ENCODE measurements around the gene MAPK7.

Gene MAPK7

DNA sequence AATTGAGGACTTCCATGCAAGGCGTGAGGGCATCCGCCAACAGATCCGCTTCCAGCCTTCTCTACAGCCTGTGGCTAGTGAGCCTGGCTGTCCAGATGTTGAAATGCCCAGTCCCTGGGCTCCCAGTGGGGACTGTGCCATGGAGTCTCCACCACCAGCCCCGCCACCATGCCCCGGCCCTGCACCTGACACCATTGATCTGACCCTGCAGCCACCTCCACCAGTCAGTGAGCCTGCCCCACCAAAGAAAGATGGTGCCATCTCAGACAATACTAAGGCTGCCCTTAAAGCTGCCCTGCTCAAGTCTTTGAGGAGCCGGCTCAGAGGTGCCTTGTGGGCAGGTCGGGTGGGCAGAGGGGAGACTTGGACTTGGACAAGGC is 3.1 kb downstream of the MAPK7 start:
- no peak for DNase-seq (ENCODE audit: low read depth)

DNA sequence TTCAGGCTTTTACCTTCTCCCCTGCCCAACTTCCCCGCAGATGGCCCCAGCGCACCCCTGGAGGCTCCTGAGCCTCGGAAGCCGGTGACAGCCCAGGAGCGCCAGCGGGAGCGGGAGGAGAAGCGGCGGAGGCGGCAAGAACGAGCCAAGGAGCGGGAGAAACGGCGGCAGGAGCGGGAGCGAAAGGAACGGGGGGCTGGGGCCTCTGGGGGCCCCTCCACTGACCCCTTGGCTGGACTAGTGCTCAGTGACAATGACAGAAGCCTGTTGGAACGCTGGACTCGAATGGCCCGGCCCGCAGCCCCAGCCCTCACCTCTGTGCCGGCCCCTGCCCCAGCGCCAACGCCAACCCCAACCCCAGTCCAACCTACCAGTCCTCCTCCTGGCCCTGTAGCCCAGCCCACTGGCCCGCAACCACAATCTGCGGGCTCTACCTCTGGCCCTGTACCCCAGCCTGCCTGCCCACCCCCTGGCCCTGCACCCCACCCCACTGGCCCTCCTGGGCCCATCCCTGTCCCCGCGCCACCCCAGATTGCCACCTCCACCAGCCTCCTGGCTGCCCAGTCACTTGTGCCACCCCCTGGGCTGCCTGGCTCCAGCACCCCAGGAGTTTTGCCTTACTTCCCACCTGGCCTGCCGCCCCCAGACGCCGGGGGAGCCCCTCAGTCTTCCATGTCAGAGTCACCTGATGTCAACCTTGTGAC is 3.6 kb downstream of the MAPK7 start:
- no peak for DNase-seq (ENCODE audit: low read depth)

DNA sequence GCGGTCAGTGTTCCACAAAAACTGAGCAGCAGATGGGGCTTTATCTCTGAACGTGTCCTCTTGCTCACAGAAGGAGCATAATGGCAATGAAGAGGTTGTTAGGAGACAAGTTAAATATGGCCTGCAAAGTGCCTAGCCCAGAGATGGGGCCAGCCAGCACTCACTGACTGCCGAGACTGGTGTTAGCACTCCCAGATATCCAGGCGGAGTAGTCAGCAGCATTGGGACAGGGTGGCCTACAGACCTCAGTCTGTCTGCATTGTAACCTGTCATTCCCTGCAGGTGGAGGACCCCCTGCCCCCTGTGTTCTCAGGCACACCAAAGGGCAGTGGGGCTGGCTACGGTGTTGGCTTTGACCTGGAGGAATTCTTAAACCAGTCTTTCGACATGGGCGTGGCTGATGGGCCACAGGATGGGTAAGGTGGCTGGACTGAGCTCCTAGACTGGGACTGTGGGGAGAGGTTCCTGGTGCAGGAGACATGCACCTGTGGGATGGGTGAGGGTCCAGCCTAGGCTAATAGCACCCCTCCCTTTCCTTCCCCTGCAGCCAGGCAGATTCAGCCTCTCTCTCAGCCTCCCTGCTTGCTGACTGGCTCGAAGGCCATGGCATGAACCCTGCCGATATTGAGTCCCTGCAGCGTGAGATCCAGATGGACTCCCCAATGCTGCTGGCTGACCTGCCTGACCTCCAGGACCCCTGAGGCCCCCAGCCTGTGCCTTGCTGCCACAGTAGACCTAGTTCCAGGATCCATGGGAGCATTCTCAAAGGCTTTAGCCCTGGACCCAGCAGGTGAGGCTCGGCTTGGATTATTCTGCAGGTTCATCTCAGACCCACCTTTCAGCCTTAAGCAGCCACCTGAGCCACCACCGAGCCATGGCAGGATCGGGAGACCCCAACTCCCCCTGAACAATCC is 4.5 kb downstream of the MAPK7 start:
- DNase-seq (ENCODE audit: low read depth) = no peak

DNA sequence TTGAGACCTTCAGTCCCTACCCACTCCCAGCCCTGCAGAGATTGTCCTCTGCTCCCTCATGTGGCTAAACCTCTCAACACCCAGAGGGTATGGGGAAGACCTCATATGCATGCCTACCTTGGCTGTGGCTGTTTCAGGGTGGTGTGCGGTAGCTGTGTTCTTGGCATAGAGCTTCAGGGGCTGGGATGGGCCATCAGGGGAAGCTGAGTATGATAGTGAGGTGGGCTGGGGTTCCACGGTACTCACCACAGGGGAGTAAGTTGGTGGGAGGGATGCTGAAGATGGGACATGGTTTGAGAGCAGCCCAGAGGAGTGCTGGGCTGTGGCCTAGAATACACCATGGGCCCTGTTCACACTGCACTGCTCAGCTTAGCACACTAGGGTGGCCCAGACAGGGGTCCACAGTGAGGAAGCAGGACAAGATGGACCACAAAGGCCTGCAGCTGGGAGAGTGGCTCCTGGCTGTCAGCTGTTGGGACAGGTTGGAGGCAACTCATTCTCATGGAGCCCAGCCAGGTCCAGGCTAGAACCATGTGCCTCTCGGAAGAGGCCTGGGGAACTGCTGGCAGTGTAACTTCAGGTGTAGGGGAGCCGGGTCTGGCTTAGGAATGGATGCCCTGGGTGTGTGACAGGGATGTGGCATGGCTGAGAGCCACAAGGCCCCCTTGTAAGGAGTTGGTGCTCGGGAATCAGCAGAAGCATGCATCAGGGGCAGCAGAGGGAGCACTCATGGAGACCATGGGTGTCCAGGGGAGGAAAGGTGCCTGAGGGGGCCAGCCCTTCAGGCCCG is 5.6 kb downstream of the MAPK7 start:
- no peak for DNase-seq (ENCODE audit: low read depth)

DNA sequence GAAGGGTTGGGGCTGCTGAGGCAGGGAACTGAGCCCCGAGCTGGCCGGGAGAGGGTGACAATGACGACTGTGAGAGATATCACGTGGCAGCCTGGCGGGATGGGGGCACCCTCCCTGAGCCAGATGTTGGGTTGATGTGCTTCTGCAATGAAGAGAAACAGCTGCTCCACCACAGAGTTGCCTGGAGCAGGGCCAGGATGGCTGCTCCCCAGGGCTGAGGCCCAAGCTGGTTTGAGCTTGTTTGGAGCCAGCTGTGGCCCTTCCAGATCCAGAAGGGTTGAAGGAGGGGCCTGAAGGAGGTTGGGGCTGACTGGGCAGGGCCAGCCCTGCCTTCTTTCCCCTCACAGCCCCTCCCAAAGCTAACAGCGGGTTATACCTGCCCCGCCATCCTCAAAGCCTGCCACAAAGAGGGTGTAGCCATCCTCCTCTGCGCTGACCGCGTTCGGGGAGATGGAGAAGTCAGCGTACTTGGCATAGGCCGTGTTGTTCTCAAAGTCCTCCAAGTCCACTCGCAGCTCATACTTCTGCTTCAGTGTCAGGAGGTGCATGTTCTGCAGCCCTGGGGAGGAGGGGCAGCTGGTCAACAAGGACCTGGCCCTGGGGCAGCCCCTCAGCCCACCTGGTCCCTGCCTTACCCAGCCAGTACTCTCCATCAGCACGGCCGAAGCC is 6.6 kb downstream of the MAPK7 start:
- no peak for DNase-seq (ENCODE audit: low read depth)

DNA sequence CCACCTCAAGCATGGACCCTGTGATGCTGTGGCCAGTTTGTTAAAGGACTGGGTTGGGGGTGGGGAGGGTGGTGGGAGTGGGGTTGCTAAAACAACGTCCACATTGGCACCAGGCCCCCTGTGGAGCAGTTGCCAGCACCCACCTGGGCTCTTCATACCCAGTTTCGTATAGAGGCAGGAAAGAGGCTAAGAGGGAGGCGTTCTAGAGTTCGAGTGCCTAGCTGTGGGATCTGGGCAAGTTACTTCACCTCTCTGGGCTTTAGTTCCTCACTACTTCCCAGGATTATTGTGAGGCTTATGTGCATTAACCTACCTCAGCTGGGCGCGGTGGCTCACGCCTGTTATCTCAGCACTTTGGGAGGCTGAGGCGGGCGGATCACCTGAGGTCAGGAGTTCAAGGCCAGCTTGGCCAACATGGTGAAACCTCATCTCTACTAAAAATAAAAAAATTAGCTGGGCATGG is 7.3 kb downstream of the MAPK7 start:
- DNase-seq (ENCODE audit: low read depth) = no peak

DNA sequence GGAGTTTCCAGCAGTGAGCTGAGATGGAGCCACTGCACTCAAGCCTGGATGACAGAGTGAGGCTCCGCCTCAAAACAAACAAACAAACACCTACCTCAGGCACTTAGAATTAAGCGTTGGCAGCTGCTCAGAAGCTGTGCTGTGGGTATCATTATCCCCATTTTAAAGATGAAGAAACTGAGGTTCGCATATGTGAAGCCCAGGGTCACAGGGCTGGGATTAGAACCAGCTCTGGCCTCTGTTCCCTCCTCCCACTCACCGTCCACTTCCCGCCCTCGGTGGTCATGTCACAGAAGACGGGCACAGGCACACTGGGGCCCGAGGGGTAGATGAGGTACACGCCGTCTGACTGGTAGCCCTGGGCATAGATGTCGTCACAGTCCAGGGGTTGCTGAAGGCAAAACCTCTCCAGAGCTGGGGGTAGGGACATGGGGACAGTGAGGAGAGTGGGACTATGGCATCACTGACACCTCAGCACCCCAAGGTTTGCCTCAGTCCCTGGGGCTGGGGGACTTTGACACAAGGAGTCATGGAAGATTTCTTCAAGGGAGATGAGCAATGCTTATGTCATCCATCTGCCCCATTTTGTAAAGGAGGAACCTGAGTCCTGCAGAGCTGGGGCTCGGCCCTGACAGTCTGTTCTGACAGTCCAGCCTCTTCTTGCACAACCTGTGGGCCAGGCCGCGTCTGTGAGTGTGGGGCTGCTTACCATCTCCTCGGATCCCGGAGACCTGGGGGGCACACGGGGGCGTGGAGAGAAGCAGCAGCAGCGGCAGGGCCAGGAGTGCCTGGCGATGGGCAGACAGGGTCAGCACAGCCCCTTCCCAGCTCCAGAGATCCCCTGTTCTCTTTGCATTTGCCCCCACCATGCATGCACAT is 8.0 kb downstream of the MAPK7 start:
- DNase-seq (ENCODE audit: low read depth) = no peak

DNA sequence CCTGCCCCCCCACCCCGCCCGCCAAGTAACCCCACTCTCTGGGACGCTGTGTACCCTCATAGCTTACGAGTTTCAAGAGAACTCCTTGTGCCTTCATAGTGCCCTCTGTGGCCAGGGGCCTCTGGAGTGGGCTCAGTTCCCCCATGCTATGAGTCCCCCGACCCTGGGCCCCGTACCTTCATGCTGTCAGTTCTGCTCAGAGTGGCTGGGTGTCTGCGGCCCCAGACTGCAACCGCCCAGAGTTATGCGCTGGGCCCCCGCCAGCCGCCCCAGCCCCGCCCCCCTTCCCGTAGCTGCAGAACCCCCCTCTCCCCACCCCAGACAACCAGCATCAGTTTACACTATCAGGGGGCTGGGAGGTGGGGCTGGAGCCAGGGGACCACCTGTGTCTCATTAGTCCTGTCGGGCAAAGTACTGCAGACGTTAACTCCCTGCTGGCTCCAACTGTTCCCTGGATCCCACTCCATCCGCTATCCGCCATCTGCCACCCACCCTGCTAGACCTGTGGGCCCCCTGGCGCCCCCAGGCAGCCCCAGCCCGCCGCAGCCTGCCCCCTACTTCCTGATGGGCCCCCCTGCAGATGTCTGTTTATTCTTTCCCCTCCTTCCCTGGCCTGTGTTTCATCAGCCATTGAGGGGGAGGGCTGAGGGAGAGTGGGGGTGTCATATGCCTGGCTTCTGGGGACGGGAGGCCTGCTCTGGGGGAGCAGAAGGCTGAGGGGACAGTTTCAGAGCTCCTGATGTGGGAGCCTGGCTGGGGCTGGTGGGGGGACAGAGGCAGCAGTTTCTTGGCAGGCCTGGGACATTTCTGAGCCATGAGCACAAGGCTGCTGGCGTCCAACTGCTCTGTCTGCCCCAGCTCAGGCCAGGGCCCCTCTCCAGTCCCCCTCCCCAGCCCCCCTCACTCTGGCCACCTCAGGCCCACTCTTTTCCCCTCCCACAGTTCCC is 8.9 kb downstream of the MAPK7 start, which contains the start of gene MFAP4:
MFAP4 (minus strand) TSS at position 217 of the 947 bp plus-strand sequence; CDS start at position 182, 35 bp downstream.
- no peak for DNase-seq (ENCODE audit: low read depth)

DNA sequence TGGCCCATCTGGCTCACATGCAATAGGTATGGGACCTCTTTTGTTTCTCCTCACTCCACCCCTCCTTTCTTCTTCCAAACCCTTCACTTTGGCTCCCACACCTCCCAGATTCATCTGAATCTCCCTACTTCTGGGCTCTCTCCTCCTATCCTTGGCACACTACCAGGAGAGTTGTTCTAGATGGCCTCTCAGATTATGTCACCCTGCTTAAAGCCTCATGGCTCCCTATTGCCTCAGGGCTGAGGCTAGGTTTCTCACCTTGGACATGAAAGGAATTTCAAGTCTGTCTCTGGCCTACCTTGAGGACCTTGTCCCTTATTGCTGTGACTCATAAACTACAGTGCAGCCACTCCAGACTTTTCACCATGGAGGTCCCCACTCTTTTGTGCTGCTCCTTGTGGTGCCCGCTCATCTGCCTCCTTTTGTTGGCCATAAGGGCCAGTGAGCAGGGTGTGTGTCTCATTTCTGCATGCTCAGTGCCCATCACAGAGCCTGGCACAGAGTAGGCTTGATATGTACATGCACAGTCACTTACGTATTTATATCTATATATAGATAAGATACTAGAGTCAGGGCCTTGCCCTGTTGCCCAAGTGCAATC is 9.7 kb downstream of the MAPK7 start:
- DNase-seq (ENCODE audit: low read depth) = no peak

DNA sequence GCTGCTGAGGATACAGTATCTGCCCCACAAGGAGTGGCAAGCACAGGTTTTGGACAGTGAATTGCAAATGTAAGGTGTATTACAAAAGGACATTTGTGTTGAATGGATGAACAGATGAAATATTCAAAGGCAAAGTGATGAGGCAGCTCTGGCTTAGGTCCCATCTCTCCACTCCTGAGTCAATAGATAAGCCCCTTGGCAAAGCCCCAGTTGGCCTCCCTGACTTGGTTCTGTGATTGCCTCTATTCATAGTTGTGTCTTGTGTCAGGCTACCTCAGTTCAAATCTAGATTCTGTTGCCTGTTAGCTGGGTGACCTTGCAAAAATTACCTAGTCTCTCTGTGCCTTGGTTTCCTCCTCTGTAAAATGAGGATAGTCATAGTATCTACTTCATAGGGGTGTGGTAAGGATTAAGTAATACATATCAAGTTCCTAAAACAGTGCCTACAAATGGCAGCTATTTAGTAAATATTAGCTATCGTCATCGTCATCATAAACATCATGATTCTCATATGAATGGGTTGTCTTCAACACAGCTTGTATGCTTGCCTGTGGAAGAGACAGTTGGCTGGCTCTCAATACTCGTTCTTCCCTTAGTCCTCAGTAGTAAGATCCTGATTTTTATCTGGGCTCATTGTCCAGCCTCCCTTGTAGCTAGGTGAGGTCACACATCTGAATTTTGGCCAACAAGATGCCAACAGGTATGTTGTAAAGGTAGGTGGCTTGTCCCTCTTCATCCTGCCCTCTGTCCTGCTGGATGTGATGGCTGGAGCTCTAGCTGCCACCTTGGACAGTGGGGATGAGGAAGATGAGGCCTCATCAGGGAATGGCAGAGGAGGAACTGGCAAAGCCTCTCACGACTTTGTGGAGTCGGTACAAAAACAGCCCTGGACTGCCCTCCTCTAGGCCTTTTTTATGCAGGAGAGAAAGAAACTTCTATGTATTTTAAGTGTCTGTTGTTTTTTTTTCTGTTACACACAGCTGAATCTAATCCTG is 10.8 kb downstream of the MAPK7 start:
- DNase-seq (ENCODE audit: low read depth) = no peak

DNA sequence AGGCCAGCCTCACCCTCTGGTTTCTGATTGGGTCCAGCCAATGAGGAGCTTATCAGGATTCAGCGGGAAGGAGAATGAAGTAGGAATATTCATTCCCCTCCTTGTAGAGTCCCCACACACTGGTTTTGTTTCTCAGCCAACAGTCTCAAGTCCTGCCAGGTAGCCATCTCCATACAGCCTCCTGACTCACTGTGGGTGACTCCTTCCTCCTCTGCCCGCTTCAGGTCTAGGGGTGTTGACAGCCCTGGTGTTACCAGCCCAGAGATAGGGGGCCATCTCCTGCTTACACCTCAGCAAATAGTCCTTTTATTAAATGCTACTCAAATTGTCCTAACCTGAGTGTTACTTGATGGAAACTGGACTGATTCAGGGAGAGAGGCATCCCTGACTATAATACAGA is 12.7 kb downstream of the MAPK7 start:
- no peak for DNase-seq (ENCODE audit: low read depth)

DNA sequence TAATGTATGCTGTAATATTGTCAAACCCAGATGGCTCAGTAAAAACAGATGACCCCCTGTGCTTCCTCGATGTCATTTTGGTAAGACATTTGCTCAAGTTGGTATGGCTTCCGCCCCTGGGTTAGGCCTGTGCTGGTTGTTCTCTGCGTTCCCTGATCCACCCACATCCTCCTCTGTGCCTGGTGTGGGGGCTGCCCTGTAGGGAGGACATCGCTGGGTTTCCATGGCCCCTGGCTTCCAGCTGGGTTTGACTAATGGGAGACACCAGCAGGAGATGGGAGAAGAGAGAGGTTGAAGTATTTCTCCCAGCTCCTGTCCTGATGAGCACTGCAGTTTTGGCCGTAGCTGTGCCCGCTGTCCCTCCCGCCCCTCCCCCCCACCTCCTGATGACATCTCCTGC is 13.1 kb downstream of the MAPK7 start:
- DNase-seq (ENCODE audit: low read depth) = no peak

DNA sequence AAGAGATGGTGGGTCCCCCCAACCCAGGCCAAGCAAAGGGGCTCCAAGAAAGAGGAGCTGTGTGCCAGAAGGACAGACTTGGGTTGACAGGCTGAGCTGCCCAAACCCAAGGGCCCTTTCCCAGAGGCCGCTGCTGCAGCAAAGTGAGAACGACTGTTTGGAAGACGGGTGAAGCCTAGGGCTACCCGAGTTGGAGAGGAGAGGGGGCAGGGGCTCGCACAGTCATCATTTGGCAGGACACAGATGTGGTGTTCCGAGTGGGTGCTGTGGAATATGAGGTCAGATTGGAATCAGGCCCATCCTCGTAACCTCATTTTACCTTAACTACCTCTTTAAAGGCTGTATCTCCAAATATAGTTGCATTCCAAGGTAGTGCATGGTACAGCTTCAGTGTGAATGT is 14.0 kb downstream of the MAPK7 start:
- no peak for DNase-seq (ENCODE audit: low read depth)

DNA sequence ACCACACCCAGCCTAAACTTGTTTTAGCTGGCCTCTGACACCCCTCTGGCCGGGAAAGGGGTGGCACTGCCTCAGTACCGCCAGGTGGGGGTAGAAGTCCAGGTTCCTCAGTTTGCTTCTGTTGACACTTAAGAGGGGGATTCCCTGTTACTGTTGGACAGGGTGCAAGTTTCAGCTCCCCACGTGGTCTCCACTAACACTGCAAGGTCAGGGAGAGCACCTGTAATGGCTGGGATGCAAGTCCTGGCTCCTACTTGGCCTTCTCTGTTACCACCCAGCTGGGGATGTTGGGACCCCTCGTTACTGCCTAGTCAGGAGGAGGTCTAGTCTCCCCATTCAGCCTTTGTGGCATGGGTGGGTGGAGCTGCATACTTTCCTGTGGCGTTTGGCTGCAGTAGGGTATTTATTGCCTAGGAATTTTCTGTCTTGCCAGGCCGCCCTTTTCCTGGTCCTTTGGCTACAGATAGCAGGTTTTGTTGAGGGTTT is 19.3 kb downstream of the MAPK7 start:
- no peak for DNase-seq (ENCODE audit: low read depth)

DNA sequence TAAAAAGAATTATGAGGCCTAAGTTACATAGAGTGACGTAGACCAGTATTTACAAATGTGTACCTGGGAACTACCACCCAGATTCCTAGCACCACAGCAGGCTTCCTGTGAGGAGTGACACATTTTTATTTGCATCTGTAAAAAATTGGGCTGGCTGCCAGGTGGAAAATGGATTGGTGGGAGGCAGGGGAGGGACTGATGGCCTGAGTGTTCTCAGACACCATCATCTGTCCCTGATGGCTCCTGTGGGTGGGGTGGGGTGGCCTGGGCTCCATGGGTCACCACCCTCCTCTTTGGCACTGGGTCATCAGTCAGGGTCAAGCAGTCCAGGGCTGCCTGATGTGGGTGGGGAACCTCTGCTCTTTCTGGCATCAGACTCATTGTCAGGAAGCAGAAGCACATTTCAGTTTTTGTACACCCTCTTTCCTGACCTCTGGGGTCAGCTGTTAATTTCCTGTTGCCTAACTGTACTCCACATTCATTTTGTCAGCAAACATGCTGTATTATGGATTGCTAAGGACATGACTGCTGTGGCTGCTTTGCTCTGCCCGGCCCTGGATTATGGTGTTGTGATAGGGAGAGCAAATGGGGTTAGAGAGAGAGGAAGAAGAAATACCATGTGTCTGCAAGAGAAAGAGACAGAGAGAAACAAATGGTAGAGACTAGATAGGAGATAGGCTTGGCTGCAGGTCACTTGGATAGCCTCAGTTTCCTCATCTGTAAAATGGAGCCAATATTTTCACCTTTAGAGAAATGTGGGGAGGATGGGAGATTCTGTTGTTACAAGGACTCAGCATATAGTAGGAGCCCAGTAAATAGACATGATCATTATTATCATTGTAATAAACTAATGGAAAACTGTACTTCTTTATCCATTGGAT is 20.2 kb downstream of the MAPK7 start:
- DNase-seq (ENCODE audit: low read depth) = no peak

DNA sequence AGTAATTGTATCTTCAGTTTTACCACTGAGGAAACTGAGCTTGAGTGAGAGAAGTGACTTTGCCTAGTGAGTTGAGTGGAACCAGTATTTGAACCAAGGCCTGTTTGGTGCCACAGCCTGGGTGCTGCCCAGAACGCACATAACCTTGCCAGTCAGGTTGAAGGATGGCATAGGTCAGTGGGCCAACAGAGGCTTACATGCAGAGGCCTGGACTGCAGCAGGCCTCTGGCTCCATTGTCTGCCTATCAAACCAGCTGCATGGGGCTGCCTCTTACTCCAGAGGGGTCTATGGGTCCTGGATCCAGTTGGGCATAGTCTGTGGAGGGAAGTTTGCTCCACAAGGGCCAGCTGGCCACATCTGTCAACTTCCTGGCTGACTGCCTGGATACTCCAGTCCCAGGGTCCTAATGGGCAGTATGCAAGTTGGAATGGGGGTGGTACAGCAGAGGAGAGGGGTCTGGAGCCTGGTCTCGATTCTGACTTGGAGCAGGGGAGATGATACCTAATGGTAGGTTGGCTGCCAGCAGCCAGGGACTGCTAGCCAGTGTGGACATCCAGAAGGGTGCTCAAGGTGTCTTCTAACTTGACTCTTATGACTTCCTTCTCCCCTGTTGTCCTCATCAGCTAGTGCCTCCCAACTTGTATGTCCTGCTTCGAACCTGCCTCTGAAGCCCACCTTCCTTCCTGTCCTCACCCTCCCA is 21.6 kb downstream of the MAPK7 start:
- no peak for DNase-seq (ENCODE audit: low read depth)
